AG09319 (cell line): Measurements from ENCODE around the gene SC5D.

Experiments
- DNase-seq: peaks from one replicate; pipeline ENCODE4 v3.0.0-alpha.2; 2010; ENCODE audit warnings: low read depth; ENCODE audit errors: extremely low read depth
- TF ChIP-seq, protein P1 (sequence below): IDR thresholded peaks from 2 replicates; pipeline ENCODE4 v1.5.1; 2011; ENCODE audit warnings: low read depth, mild to moderate bottlenecking, inconsistent platforms, low read length, moderate library complexity

The SC5D gene

DNA sequence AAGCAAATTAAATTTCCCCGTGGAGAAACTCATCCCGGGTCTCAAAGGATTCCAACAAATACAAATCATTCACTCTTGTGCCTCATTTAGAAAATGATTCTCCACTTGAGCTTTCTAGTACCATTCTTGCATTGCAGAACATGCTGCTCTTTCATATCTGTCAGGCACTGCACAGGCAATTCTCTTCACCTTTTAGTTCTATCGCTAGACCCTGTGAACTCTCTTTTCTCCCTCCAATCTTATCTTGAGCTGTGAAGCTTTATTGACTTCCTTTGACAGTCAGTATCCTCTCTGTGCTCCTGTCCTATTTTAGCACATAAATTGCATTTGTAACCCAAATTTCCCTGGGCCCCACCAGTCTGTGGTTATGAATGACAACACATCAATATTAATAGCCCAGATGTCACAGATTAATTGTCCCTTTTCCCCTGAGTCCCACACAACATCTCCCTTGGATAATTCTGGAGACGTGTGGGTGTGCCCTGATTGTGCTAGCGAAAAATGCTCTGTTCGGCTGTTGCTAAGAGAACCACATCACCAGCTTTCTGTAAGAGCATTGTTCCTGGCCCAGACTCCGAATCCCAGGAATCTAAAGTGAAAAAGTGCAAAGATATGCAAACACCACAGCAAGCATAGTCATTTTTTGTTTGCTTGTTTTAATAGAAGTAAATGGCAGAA lies 22.4 kb upstream of the SC5D start:
- TF ChIP-seq, protein P1, sequence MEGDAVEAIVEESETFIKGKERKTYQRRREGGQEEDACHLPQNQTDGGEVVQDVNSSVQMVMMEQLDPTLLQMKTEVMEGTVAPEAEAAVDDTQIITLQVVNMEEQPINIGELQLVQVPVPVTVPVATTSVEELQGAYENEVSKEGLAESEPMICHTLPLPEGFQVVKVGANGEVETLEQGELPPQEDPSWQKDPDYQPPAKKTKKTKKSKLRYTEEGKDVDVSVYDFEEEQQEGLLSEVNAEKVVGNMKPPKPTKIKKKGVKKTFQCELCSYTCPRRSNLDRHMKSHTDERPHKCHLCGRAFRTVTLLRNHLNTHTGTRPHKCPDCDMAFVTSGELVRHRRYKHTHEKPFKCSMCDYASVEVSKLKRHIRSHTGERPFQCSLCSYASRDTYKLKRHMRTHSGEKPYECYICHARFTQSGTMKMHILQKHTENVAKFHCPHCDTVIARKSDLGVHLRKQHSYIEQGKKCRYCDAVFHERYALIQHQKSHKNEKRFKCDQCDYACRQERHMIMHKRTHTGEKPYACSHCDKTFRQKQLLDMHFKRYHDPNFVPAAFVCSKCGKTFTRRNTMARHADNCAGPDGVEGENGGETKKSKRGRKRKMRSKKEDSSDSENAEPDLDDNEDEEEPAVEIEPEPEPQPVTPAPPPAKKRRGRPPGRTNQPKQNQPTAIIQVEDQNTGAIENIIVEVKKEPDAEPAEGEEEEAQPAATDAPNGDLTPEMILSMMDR, result no peak
- DNase-seq, result no peak

DNA sequence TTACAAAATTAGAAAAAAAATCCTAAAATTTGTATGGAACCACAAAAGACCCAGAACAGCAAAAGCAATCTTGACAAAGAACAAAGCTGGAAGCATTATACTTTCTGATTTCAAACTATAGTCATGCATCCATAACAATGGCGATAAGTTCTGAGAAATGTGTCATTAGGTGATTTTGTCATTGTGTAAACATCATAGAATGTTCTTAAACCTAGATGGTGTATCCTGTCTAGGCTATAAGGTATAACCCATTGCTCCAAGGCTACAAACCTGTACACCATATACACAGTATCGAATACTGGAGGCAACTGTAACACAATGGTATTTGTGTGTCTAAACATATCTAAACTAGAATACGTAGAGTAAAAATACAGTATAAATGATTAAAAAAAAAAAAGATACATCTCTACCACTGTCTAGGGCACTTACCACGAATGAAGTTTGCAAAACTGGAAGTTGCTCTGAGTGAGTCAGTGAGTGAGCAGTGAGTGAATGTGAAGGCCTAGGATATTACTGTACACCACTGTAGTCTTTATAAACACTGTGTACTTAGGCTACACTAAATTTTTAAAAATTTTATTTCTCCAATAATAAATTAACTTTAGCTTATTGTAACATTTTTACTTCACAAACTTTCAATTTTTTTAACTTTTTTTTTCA lies 18.1 kb upstream of the SC5D start:
- TF ChIP-seq, protein P1, result no peak
- DNase-seq, result no peak

DNA sequence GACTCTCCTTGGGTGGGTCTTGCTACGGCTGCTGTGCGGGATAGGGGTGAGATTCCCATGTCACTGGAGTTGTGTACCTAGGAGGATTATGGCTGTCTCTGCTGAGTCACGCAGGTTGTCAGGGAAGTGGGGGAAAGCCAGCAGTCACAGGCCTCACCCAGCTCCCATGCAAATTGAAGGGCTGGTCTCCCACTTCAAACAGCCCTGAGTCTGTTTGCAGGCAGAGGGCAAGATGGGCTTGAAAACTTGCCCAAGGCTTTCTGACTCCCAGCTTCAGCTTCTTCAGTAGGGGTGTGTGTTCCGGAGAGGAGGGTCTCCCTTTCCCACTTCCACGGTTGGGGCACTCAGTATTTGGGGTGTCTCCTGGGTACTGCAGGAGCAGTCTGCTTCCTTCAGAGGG lies 10.9 kb upstream of the SC5D start:
- DNase-seq, result no peak
- TF ChIP-seq, protein P1, result no peak

DNA sequence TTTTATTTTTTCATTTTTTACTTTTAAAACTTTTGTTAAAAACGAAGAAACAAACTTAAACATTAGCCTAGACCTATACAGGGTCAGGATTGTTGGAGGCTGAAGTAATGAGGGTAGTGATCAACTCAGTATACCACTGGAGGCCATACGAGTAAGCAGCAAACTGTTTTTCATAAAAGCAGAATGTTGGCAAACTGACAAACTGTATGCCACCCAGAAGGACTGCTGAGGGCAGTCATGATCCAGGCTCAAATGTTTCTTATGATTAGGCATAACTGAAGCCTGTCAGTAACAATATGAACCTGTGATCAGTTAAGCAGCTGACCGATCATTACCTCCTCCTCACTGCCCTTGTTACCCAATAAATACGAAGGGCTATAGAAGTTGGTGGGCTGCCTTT lies 10.2 kb upstream of the SC5D start:
- TF ChIP-seq, protein P1, result no peak
- DNase-seq, result no peak

DNA sequence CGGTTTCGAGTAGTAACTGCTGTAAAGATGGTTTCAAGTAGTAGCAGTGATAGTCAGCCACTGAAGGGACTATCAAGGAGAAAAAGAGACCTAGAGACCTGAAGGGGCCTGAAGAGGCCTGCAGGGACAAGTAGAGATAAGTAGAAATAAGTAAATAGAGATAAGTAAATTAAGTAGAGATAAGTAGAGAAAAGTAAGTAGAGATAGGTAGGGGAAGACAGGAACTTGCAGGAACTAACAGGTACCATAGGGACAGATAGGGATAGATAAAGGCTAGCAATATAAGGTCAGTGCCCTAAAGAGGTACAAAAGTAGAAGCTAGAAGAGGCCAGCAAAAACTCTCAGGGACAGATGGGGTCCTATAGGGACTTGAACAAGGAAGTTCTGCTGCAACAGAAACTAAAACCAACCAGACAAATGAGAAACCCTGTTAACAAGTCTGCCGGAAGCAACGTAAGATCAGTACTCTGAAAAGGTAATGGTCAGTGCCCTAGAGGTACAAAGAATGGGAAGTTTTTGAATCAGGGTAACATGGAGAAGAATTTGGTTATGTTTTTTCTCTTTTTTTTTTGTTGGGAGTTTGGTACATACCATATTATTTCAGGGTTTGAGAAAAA lies 9.6 kb upstream of the SC5D start:
- TF ChIP-seq, protein P1, result no peak
- DNase-seq, result no peak

DNA sequence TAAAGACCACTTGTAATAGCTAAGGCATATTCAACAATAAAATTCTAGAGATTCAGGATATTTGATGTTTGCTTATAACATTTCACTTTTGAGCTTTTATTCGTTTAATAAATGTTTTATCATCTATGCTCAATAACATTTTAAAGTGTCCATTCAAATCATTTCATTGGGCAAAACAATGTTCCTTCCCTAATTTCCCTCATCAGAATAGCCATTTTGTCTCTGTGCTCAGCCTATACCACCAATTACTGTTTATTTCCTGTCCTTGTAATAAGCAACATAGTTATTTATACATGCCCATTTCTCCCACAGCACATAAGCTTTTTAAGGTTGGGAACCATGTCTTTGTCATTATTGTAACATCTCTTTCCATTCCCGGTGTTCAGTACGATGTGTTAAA lies 1.3 kb upstream of the SC5D start:
- DNase-seq, result no peak
- TF ChIP-seq, protein P1, result no peak

DNA sequence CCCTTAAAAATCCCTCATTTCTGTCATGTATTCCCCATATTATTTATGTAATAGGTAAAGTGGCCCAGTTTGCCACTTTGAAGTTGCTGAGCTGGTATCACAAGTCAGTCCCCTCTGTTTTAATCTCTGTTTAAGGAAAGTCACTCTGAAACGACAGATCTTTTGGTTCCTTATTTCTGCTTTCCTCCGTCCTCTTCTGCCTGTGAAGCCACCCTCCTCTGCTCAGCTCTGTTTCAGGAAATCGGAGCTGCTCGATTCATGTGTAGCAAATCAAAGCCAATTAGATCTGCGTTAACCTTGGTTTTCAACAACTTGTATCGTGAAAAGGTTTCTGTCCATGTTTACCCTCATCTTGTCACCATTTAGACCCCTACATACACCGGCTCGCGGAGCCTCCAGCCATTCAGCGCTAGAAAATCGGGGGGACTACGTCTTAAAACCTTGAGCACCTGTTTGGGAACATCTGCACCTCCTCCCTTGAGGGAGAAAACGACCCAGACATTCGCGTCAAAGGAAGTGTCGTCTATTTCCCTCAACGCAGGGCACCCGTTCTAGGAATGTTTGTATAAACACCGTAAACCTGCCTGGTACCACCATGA lies 576 bp upstream of the SC5D start:
- no peak for DNase-seq
- TF ChIP-seq, protein P1, result no peak
